ENCODE data around the gene RBPJL.

RBPJL gene

DNA sequence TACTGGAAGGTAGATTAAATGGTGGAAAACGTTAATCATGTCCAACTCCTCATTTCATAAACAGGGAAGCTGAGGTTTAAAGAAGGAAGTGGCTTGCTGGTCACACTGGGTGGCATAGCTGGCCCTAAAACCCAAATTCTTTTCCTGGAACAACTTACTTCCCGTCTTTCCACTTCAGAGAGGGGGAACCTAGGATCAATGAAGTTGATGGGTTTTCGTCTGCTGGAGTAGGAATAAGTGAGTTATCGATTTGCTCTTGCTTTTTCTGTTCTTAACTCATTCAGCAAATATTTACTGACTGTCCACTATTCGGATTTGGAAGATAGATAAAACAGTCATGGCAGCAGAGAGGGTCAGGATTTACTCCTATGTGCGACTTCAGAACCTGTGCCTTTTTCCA, 55.2 kb downstream of the RBPJL start:
- FAIRE-seq (no peak), DNase-seq (ENCODE audit: insufficient read length, low spot score) (no peak)
- no peak for TF ChIP-seq POLR2A (IDR thresholded peaks at IDR 0.05; ENCODE audit: low read depth, low read length)

DNA sequence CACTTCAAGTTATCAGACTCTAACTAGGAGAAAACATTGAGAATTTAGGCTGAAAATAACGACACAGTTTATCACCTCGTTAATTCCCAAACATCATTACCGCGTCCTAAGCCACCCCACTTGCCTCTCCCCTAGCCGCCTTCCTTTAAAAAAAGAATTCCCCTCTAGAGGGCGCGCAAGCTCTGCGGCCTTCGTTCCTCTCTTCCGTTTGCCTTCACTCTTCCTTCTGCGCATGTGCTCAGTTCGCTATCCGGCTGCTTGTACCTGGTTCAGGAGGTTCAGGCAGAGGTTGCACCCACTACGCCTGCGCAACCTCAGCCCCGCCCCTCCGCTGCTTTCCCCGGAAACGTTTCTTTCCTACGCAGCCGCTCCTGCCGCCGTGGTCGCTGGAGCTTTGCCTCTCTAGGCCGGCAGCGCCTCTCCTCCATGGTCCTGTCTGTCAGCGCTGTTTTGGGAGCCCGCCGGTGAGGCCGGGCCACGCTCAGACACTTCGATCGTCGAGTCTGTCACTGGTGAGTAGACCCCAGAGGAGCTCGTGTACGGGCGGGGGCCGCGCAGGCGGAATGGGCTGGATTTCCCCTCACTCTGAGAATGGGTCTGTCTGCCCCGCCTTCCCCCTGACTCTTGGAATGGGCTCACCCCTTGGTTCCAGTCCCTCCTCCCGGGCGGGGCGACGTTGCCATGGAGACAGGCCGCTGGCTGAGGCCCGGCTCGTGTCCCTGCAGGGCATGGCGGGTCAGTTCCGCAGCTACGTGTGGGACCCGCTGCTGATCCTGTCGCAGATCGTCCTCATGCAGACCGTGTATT, 56.4 kb downstream of the RBPJL start, which contains the start of gene SYS1:
TSS of gene SYS1 (plus strand) at position 353 of the 807 bp plus-strand sequence. CDS start at position 729, 376 bp downstream.
- peak; percentile 15 for FAIRE-seq
- TF ChIP-seq POLR2A (IDR thresholded peaks at IDR 0.05; ENCODE audit: low read depth, low read length), result peak; percentile 73
- peak; percentile 95 for DNase-seq (ENCODE audit: insufficient read length, low spot score)

DNA sequence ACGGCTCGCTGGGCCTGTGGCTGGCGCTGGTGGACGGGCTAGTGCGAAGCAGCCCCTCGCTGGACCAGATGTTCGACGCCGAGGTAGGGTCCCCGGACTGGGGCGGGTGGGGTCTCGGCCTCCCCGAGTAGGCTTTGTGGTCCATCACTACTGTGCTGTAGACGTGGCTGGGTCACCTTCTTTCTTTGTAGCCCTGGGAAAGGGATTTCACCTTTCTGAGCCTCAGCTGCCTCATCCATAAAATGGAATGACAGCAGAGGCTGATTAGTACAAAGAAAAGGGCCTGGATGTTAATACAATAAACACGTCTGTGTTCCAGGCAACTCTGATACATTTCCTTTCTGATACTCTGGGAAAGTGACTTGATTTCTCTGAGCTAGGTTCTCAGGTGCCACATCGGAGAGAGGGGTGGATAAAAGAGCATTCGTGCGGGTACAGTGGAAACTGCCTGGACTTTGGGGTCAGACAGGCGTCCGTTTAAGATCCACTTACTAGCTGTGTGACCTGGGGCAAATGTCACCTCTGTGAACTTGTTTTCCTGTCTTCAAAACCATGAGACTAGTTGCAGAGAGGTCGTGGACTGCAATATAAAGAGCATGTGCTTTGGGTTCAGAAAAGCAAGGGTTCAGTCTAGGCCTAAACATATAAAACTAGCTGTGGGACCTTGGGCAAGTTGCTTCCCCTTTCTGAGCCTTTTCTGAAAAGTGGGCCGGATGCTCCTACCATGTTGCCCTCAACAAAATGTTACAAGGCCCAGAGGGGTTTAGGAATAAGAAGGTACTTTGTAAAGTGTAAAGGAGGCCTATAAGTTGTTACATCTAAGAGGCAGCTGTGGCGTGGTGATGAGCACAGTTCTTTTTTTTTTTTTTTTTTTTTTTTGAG, 57.2 kb downstream of the RBPJL start:
- no peak for FAIRE-seq
- DNase-seq (ENCODE audit: insufficient read length, low spot score), result no peak
- no peak for TF ChIP-seq POLR2A (IDR thresholded peaks at IDR 0.05; ENCODE audit: low read depth, low read length)

DNA sequence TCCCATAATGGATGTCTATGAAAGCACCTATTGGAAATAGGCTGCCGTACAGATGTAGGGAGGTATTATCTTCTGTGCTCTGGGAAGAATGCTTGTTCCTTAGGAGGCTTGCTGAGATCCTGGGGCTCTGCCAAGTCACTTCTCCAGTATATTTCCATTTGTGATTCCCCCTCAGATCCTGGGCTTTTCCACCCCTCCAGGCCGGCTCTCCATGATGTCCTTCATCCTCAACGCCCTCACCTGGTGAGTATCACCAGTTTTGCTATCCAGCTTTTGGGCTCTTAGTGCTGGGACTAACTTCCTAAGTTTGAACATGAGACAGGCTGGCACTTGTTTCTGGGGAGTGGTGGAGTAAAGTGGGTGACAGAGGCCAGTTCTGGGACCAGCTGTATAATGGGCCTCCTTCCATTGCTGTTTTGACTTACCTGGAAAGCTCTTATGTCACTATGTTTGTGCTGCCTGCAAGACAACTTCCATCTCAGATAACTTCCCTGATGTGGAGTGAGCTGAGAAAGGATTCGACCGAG, 58.9 kb downstream of the RBPJL start:
- FAIRE-seq, result no peak
- no peak for DNase-seq (ENCODE audit: insufficient read length, low spot score)
- no peak for TF ChIP-seq POLR2A (IDR thresholded peaks at IDR 0.05; ENCODE audit: low read depth, low read length)

DNA sequence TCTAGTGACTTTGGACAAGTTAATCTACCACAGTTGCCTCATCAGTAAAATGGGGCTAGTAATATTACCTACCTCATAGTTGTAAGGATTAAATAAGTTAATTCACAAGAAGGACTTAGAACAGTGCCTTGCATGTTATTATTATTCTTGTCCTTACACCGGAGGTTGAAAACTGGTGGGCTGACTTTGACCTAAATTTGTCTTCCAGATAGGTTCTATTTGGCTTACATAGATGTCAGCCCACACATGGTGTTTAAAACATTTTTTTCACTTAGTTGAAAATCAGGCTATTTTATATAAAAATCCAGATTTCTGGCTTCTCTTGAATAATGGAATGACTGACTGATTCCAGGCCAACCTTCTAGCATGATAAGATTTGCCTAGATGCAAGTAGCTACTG, 59.6 kb downstream of the RBPJL start:
- no peak for TF ChIP-seq POLR2A (IDR thresholded peaks at IDR 0.05; ENCODE audit: low read depth, low read length)
- no peak for FAIRE-seq
- DNase-seq (ENCODE audit: insufficient read length, low spot score), result no peak

DNA sequence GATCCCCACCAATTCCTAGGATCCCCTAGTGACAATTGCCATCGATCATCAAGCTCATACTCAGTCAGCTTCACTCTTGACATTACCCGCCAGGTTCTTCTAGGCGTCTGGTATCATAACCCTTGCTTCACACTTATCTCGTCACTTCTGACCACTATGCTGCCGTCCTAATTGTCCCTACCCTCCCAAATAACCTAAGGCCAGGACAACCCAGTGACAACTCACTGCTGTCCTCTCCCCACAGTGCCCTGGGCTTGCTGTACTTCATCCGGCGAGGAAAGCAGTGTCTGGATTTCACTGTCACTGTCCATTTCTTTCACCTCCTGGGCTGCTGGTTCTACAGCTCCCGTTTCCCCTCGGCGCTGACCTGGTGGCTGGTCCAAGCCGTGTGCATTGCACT, 60.0 kb downstream of the RBPJL start:
- DNase-seq (ENCODE audit: insufficient read length, low spot score) (no peak), FAIRE-seq (no peak)

DNA sequence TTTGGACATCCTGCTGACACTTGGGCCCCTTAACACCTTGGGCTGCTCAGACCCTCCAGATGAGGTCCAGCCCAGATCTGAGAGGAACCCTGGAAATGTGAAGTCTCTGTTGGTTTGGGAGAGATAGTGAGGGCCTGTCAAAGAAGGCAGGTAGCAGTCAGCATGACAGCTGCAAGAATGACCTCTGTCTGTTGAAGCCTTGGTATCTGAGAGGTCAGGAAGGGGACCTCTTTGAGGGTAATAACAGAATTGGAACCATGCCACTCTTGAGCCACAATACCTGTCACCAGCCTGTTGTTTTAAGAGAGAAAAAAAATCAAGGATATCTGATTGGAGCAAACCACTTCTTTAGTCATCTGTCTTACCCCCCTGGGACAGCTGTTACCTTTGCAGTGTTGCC, 60.5 kb downstream of the RBPJL start:
- no peak for DNase-seq (ENCODE audit: insufficient read length, low spot score)
- FAIRE-seq, result no peak
- TF ChIP-seq POLR2A (IDR thresholded peaks at IDR 0.05; ENCODE audit: low read depth, low read length), result no peak

More for the DNA sequence above, 60.0 kb downstream of the RBPJL start:
- TF ChIP-seq POLR2A (IDR thresholded peaks at IDR 0.05; ENCODE audit: low read depth, low read length), result no peak
